ENCODE measurements around the gene PAM16.

PAM16 gene

GRCh38 chr16:4376893-4377572 lies 25.9 kb upstream of the PAM16 start:
- no peak overlapping the region for H3K4me3 ChIP-seq (ENCODE audit: low read depth, low read length)
- no peak for TF ChIP-seq CTCF (IDR thresholded peaks at IDR 0.05; ENCODE audit: borderline replicate concordance, insufficient read depth, low read depth, low read length)

- TF ChIP-seq CTCF (IDR thresholded peaks at IDR 0.05; ENCODE audit: borderline replicate concordance, insufficient read depth, low read depth, low read length): no peak
- H3K4me3 ChIP-seq (ENCODE audit: low read depth, low read length): no peak overlapping the region
These were observed 25.2 kb upstream of the PAM16 start for GRCh38 chr16:4376126-4376892.

GRCh38 chr16:4375717-4376116 lies 24.6 kb upstream of the PAM16 start:
- H3K4me3 ChIP-seq (ENCODE audit: low read depth, low read length): no peak overlapping the region

GRCh38 chr16:4373909-4374742 lies 23.0 kb upstream of the PAM16 start:
- H3K4me3 ChIP-seq (ENCODE audit: low read depth, low read length): no peak overlapping the region
- no peak for TF ChIP-seq CTCF (IDR thresholded peaks at IDR 0.05; ENCODE audit: borderline replicate concordance, insufficient read depth, low read depth, low read length)

More at GRCh38 chr16:4375717-4376116, 24.6 kb upstream of the PAM16 start:
- no peak for TF ChIP-seq CTCF (IDR thresholded peaks at IDR 0.05; ENCODE audit: borderline replicate concordance, insufficient read depth, low read depth, low read length)

GRCh38 chr16:4373356-4373908 lies 22.3 kb upstream of the PAM16 start:
- no peak for TF ChIP-seq CTCF (IDR thresholded peaks at IDR 0.05; ENCODE audit: borderline replicate concordance, insufficient read depth, low read depth, low read length)
- no peak overlapping the region for H3K4me3 ChIP-seq (ENCODE audit: low read depth, low read length)

- H3K4me3 ChIP-seq (ENCODE audit: low read depth, low read length): no peak overlapping the region
These were observed 21.6 kb upstream of the PAM16 start for GRCh38 chr16:4372578-4373355.

More at GRCh38 chr16:4372578-4373355, 21.6 kb upstream of the PAM16 start:
- TF ChIP-seq CTCF (IDR thresholded peaks at IDR 0.05; ENCODE audit: borderline replicate concordance, insufficient read depth, low read depth, low read length): no peak
